Epithelial cell of prostate (primary cell): ENCODE measurements around the gene PRELID2.
"Not testable (repeated sequence)": the region's sequence is repeated elsewhere in the genome, so short reads cannot be mapped to it uniquely, and the experiment has no call there.

ENCODE experiments used
- DNase-seq: peaks from one replicate; pipeline ENCODE4 v3.0.0-alpha.2; 2011; ENCODE audit warnings: low read depth, low spot score
- H3K27ac ChIP-seq: fragments of 450-650 bp; 2 replicates; pipeline ENCODE4 v1.5.1; 2017; ENCODE audit warnings: mild to moderate bottlenecking

PRELID2 gene

DNA sequence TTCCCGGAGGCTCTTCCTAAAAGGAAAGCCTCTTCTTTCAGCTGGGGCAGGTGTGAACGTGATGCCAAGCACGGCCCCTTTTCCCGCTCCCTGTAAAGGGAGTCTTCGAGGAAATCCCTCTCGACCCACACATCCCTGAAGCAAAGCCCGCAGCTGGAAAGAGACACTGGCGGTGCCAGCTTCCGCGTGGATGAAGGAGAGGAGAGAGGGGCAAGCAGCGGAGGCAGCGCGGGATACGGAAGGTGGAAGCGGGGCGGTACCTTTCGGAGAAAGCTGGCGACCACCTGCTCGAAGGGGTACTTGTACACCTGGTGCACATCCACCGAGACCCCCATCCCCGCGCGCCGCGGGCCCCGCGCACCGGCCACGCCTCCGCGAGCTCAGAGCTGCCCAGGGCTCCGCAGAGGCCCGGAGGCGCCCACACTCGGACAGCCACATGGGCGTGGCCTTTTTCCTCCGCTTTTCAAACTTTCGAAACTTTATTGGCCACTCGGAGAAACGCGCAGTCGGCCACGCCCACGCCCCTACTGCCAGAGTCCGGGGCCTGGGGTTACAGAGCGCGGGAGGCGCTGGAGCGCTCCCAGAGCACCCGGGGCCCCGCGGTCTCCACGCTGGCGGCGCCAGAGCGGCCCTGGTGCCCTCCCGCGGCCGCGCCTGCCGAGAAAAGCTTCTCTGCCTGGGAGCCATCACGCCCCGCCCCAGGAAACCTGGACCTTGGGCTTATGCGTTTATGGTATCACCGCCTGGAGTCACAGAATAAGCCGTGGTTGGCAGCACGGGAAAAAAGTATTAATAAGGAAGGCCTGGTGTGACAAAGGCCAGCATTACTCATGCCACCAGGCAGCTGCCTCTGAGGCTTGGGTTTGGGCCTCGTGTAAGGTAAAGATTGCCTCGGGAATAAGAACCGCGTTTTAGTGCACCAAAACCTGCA is at the start of gene PRELID2:
PRELID2 (minus strand) TSS at position 426 of the 931 bp plus-strand sequence; CDS start at position 335, 91 bp downstream.
- peak within 1 kb of the TSS; percentile 50 for H3K27ac ChIP-seq
- no peak for DNase-seq

DNA sequence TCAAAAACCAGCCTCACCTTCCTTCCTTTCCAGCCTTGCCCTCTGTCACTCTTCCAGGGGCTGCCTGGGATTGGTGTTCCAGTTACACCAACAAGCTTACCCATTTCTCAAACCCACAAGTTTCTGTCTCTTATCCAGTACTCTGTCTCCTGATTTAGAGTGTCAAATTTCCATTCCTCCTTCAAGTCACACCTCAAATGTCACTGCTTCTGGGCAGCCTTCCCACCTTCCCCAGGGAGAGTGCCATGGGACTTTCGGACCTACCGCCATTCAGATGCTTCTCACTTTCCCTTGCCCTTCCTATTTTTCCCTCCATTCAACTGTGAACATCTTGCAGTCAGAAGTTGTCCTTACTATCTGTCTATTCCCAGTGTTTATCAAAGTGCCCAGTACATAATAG is 39.6 kb upstream of the PRELID2 start:
- no peak for DNase-seq
- no peak overlapping the region for H3K27ac ChIP-seq

DNA sequence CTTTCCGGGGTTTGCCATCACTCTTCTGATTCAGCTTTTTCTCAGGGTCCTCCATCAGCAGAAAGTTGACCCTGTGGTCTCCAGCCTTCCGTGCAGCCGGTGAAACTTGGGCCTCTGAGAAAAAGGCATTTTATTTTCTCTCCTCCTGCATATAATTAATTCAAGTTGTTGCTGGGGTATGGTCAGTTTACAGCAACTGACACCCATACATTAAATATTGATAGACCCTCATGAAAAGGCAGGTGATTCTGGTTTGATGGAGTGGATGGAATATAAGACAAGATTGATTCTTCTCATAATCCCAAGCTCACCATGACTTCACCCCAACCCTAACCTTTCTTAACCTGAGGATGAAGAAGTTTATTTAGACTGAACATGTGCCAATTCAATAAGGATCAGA is 37.8 kb upstream of the PRELID2 start, which contains the start of gene GRXCR2:
GRXCR2 (minus strand) TSS at position 101 of the 400 bp plus-strand sequence; CDS start at position 55, 46 bp downstream.
- no peak for DNase-seq

DNA sequence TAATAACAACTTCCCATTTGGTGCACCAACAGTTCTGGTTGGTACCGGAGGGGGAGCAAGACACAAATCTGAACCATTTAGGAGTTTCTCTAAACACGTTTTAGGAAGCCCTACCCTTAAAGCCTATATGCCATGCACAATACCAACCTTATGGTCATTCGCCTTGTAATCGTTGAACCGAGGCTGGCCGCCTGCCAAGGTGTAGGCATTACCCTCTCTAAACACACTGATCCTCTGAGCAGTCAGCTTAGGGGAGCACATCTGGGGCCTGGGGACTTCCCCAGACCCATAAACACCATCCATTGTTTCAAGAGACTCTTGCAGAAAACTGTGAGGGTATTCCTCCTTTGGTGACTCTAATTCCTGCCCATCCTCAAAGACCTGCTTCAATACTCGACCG is 37.3 kb upstream of the PRELID2 start:
- DNase-seq = no peak
- no peak overlapping the region for H3K27ac ChIP-seq

More for the DNA sequence above, 37.8 kb upstream of the PRELID2 start, which contains the start of gene GRXCR2:
- no peak within 1 kb of the TSS for H3K27ac ChIP-seq

DNA sequence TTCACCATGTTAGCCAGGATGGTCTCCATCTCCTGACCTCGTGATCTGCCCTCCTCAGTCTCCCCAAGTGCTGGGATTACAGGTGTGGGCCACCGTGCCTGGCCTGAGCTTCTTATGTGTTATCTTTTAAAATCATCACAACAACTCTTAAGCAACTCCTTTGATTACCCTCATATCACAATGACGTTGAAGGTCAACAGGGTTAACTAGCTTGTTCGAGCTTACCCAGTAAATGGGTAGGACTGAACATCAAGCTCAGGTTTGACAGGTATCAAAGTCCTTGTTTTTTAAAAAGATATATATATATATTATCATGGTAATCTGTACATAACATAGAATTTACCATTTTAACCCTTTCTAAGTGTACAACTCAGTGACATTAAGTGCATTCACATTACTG is 34.6 kb upstream of the PRELID2 start:
- H3K27ac ChIP-seq = no peak overlapping the region
- no peak for DNase-seq

DNA sequence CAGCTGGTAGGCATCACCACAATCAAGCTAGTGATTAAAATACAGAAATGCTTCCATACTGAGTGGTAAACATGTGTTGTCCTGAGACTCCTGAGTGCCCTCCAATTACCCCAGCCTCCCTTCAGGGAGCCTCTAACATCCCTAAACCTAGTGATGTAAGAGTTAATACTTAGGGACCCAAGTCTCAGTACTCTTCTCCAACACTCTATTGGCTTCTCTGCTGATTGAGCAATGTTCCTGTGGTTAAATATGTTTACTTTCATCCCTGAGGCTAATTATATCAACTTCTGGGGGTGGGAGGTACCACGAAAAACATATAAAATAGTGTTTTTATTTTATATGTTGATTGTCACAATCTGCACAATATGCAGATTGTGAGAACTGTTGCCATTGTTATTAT is 32.7 kb upstream of the PRELID2 start:
- no peak overlapping the region for H3K27ac ChIP-seq
- no peak for DNase-seq

DNA sequence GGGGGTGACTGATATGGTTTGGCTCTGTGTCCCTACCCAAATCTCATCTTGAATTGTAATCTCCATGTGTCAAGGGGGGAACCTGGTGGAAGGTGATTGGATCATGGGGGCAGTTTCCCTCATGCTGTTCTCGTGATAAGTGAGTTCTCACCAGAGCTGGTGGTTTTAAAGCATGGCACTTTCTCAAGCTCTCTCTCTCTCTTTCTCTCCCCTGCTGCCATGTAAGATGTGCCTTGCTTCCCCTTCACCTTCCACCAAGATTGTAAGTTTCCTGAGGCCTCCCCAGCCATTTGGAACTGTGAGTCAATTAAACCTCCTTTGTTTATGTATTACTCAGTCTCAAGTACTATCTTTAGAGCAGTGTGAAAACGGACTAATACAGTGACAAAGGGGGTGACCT is 29.3 kb upstream of the PRELID2 start:
- H3K27ac ChIP-seq, DNase-seq: not testable (repeated sequence)

DNA sequence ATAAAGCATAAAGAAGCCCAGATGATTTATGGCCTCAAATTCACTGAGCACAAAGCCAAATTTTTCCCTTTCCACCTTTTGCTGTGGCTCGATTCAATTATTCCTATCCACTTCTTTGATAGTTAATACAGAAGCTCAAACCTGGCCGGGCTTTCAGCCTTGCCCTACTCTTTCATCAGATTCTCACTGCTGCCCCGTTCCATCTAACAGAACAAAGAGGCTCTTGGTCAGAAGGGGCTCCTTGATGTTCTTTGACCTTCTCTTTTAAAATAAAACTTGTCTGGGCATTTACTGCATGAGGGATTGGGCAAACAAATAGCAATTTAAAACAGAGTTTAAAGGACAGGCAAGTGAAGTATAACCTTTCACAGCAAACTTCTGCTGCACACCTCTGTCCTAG is 27.9 kb upstream of the PRELID2 start:
- DNase-seq = no peak
- H3K27ac ChIP-seq = no peak overlapping the region

DNA sequence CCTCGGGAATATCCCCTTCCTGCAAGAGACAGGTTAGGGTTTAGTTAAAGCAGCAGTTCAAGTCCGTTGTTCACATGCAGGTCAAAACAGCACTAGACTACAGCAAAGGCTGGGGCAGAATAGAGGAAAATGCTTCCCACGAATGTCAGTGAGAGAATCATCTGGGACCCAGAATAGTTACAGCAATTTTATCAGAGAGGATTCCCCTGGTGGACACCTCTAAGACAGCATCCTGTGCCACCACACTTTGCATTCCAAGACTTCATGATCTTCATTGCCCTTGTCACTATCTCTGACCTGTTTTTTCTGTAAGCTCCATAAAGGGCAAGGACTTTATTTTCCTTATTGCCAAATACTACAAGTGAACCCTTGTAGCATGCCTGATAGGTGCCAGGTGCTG is 24.8 kb upstream of the PRELID2 start:
- H3K27ac ChIP-seq = no peak overlapping the region
- DNase-seq = no peak

DNA sequence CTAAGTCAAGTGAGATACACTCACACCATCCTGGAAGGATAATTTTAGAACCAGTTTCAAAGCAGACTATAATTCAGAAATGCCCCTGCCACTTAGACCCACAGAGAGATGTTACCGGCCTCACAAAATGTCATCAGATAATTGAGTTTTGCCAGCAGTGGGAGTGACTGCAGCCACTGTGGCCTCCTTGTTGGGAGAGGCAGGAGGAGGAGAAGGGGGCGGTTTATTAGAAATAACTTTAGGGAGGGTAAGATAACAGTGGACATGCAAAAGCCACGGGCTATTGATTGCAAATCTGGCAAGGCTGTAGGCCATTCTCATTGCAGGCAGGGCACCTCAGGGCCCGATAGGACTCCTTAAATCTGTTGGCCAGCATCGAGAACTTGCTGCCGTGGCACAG is 24.3 kb upstream of the PRELID2 start:
- no peak overlapping the region for H3K27ac ChIP-seq
- DNase-seq = no peak

DNA sequence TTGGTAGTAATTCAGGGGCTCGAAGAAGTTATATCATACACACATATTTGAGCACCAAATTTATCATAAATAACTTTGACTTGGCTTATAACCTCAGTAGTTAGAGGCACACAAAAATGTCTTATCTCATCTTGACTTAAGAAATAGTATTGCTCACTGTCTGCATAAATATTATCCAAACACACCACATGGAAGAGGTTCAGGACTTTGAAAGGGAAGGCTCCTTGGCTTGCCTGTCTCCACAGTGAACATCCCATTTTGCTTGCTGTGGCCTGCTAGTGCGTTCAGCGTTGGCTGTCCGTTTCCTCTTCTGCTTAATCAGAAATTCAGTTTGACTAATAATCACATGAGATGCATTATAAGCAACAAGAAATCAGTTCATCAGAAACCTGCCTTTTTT is 23.8 kb upstream of the PRELID2 start:
- no peak overlapping the region for H3K27ac ChIP-seq
- no peak for DNase-seq

DNA sequence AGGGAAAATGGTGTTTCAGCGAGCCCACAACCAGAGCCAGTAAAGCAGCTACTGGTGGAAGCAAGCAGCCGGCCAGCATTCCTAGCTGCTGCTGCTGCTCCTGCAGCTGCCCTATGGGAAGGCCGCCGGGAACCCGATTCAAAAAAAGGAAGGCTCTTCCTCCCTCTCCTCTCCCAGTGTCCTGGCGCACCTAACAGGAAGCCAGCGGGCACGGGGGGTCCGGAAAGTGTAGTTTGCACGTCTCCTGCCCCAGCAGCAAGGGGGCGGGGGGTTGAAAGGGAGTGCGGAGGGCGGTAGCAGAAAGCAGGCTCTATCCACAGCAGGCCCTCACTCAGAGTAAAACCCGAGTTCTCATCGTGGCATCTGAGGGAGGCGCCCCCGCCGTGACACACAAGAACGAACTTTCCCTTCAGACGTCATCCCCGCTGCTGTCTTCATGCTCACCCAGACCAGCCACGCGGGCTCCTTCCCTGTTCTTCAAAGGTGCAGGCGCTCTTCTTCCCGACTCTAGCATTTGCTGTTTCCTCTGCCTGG is 21.2 kb upstream of the PRELID2 start:
- H3K27ac ChIP-seq = peak overlapping the region; percentile 15
- DNase-seq = no peak

DNA sequence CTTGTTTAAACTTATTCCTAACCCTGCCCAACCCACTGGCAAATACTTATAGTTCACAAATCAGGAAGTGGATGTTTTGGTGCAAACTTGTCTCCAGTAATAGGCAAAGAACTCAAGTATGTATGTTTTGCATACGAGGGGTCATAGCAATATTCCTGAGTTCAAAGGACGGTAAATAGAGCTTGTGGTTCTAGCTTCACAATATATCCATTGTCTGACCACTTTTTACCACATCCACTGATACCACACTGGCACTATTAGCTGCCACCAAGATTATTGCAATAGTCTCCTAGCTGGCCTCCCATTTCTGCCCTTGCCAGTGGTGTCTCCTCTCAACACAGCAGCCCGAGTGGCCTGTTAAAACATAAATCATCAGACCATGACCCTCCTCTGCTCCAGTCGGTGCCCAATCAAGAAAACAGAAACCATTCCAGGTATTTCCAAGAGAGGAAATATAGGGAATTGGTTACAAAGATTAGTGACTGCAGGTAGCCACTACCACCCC is 20.7 kb upstream of the PRELID2 start:
- H3K27ac ChIP-seq = peak overlapping the region; percentile 15

DNA sequence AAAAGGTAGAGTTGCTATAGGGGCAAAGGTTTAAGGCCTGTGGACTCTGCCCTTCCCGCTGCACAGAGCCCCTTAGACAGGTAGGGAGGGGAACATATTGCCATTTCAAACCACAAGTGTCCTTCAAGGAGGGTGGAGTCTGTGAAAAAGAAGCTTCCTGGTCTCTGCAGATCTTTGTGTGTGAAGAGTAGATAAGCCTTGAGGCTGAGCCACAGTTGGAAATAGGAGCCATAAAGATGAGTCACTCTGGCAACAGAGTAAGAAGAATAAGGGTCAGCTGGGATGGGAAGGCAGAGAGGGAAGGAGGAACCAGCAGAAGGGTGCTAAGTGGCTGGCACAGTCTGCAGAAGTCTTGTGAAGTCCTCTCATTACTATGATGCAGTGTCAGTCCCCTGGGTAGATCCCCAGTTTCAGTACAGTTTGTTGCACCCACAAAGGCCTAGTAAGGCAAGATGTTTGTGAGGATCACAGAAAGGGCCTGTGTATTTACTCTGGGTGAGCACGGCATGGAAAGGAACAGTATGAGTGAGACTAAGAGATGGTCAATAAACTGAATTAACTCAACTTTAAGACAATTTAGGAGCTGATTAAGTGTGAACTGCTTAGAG is 19.6 kb upstream of the PRELID2 start:
- H3K27ac ChIP-seq = no peak overlapping the region
- no peak for DNase-seq

More for the DNA sequence above, 20.7 kb upstream of the PRELID2 start:
- no peak for DNase-seq

DNA sequence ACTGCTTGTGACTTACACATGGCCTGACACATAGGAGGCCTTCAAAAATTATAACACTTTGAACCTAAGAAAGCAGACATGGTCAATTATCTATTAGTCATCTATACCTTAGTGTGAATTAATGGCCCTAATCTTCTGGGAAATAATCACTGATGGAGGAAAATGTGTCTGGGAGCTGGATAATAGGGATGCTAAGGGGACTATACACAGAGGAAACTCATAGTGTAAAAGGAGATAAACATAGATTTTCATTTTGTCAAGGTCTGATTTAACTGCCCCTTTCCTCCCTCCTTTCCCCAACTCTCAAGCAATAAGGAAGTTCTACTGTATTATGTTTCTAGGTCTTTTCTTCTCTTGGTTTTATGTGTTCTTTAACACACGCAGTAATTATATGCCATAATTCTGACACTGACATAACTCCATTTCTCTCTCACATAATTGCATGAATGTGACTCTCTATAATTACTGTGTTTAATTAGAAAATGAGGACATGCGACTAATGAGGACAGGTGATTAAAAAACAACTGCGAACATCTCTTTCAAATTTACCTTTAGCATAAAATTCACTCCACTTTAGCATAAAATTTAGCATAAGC is 18.7 kb upstream of the PRELID2 start:
- H3K27ac ChIP-seq = no peak overlapping the region
- DNase-seq = no peak

DNA sequence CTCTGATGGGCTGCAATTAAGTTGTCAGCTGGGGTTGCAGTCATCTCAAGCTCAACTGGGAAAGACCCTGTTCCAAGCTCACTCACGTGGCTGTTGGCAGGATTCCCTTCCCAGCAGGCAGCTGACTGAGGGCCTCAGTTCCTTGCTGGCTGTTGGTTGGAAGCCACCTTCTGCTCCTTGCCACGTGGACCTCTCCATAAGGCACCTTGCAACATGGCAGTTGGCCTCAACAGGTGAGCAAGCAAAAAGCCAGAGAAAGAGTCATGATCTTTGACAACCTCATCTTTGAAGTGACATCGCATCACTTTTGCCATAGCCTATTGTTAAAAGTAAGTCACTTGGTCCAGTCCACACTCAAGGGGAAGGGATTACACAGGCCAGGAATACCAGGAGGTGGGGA is 17.8 kb upstream of the PRELID2 start:
- DNase-seq = no peak
- no peak overlapping the region for H3K27ac ChIP-seq

DNA sequence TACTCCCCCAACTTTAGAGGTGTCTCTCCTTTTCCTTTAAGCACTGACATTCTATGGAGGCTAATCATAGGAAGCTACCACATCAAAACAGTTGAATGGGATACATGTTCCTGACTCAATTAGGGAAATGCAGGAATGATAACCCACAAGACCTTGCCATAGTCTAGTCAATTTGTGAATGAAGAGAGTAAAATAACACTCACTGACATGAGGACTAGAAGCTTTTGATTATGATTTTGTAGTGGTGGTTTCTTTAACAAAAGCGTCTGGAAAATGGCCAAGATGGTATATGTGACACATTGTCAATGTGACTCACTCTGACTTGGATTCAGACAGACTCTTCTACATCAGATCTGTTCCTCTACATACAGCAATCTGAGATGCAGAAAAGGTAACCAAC is 13.7 kb upstream of the PRELID2 start:
- DNase-seq = no peak
- H3K27ac ChIP-seq = peak overlapping the region; percentile 34

DNA sequence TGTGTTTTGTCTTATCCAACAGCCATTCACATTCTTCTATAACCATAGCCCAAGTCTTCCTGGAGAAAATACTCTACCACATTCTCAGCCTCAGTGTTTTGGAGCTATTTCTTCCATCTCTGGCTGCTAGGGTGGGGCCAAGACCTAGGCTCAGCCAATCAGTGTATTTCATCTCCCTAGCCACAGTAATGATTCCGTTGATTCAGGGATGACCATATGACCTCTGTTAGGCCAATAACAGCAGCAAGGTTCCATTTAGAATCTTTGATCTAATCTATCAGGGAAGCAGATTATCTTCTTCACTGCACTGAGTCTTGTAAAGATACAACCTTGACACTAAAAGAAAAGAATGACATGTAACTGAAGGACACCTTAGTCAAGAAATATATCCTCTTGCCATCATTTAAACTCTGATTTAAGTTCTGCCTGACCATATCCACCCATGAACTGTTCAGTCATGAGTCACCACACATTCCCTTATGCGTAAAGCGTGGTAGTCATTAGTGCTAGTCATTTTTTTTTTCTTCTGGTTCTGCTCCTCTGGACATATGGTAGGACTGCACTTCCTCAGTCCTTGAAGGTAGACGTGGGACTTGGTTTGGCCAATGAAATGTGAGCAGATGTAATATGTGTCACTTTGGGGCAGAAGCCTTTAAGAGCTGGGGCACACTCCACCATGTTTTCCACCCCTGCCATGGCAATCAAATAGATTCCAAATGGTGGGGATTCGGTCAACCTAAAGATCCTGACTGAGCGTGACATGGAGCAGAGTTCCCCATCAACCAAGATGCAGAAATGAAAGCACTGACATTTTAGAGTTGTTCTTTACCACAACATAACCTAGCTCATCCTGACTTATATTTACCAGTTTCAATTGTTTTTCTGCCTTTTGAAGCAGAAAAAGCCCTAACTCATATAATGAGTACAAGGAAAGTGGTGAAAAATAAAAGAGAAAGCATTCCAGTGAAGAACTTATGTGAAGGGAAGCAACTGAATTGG is 12.7 kb upstream of the PRELID2 start:
- peak; percentile 68 for DNase-seq

DNA sequence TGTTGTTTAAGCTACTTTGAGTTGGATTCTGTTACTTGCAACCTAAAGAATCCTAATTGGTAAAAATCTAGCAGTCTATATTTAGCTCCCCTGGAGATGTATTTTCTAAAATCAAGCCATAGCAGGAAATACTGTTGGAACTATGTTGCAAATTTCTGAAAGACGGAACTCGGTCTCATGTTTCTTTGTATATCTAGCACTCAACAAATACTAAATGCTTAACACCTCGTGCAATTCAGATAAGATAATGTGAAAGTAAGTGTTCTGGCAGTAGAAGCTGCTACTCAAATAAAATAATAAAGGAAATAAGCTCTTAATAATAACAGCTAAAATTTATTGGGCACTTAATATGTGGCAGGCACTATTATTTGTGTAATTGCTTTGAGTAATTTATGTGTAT is 10.9 kb upstream of the PRELID2 start:
- no peak overlapping the region for H3K27ac ChIP-seq
- DNase-seq = no peak

More for the DNA sequence above, 12.7 kb upstream of the PRELID2 start:
- peak overlapping the region; percentile 34 for H3K27ac ChIP-seq
